Stimulated activated naive CD8-positive, alpha-beta T cell treated with anti-CD3 and anti-CD28 coated beads, Interleukin-15, Interleukin-2, amounts not matched to agents 100 ng/mL and 50 ng/mL, for 24 hours (primary cell): Measurements from ENCODE around the gene C22orf23.
"Not testable (repeated sequence)": the region's sequence is repeated elsewhere in the genome, so short reads cannot be mapped to it uniquely, and the experiment has no call there.

ENCODE experiments used
- H3K27ac Mint-ChIP-seq: one replicate; pipeline ENCODE4 v1.8.0; 2021; ENCODE audit warnings: mild to moderate bottlenecking, mixed read lengths
- H3K27me3 Mint-ChIP-seq: one replicate; pipeline ENCODE4 v1.8.0; 2021; ENCODE audit warnings: mixed read lengths
- H3K36me3 Mint-ChIP-seq: one replicate; pipeline ENCODE4 v1.8.0; 2021; ENCODE audit warnings: low read depth, mixed read lengths
- H3K4me1 Mint-ChIP-seq: one replicate; pipeline ENCODE4 v1.8.0; 2021; ENCODE audit warnings: low read depth, mixed read lengths
- H3K4me3 Mint-ChIP-seq: one replicate; pipeline ENCODE4 v1.8.0; 2021; ENCODE audit warnings: mild to moderate bottlenecking, mixed read lengths
- H3K9me3 Mint-ChIP-seq: one replicate; pipeline ENCODE4 v1.8.0; 2021; ENCODE audit warnings: mixed read lengths

The C22orf23 gene

DNA sequence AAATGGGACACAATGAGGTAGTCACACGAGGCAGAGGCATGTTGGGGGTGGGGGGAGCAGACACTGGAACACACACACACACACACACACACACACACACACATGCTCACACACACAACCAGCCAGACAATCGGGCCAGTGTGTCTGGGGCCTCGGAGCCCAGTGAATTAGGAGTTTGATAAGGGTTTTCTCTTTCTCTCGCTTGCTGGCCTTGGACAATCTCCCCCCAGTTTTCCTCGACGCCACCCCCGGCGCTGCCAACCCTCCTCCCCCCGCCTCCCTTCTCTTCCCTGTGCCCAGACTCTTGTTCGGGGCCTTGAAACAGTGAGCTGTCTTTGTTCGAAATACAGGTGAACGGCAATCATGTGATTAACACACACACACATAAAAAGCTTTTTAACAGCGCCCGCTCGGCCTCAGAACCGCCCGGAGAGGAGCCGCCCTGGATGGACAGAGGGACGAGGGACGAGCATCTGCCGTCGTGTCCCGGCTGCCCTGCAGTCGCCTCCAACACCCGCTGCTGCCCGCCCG is 32.4 kb upstream of the C22orf23 start:
- no peaks in the 10 kb centered on the region for H3K36me3 Mint-ChIP-seq
- no peak overlapping the region for H3K4me3 Mint-ChIP-seq
- no peaks in the 10 kb centered on the region for H3K27me3 Mint-ChIP-seq
- no peak overlapping the region for H3K27ac Mint-ChIP-seq
- H3K4me1 Mint-ChIP-seq: no peaks in the 10 kb centered on the region
- no peaks in the 10 kb centered on the region for H3K9me3 Mint-ChIP-seq

- no peaks in the 10 kb centered on the region for H3K36me3 Mint-ChIP-seq
- no peaks in the 10 kb centered on the region for H3K9me3 Mint-ChIP-seq
- H3K4me1 Mint-ChIP-seq: no peaks in the 10 kb centered on the region
- H3K27me3 Mint-ChIP-seq: no peaks in the 10 kb centered on the region
- H3K4me3 Mint-ChIP-seq: no peak overlapping the region
- no peak overlapping the region for H3K27ac Mint-ChIP-seq
Observed at GRCh38 chr22:37985050-37985585, 31.7 kb upstream of the C22orf23 start.

DNA sequence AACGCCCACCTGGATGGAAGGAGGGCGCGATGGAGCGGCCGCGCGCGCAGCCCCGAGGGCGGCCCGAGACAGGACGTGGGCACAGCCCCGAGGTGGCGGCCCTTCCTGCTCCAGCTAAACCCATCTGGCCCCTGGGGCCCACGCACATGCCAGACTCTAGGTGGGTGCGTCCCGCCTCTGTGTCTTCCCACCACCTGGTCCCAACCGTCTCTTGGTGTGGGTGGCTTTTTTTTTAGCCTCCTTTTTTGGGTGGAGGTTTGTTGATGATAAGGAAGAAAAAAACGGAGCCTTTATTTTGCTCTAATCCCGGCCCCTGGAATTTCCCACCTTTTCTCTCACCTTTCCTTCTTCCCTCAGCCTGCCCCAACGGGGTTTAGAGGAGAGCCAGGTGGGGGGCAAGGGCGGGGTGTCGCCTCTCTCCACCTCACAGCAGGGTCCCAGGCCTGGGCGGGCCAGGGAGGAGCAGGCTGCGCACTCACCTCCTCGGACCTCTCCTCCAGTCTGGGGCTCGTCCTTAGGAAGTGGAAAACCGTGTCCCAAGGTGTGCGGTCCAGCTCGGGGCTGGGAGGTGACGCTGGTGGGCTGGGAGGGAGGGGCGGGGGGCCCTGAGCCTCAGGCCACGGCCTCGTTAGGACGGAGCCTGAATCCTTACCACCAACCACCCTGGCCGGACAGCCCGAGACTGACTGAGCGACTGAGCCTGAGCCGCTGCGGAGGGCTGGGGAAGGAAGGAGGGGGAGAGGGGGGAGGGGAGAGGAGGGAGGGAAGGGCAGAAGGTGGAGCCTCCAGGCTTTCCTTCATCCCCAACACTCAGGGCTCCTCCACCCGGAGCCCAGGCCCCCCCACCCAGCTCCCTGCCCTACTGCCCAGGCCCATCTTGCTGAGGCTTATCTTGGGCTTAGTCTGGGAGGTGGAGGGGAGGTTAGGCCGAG is 30.7 kb upstream of the C22orf23 start, which contains the start of gene SOX10:
SOX10 (minus strand) TSS at position 696 of the 932 bp plus-strand sequence. CDS start 771 bp downstream, outside the sequence.
- Mint-ChIP-seq H3K27ac (no peak within 1 kb of the TSS), H3K4me1 (no peaks in the 10 kb centered on the region), H3K27me3 (no peaks in the 10 kb centered on the region), H3K36me3 (no peaks in the 10 kb centered on the region), H3K9me3 (no peaks in the 10 kb centered on the region), H3K4me3 (no peak within 1 kb of the TSS)

DNA sequence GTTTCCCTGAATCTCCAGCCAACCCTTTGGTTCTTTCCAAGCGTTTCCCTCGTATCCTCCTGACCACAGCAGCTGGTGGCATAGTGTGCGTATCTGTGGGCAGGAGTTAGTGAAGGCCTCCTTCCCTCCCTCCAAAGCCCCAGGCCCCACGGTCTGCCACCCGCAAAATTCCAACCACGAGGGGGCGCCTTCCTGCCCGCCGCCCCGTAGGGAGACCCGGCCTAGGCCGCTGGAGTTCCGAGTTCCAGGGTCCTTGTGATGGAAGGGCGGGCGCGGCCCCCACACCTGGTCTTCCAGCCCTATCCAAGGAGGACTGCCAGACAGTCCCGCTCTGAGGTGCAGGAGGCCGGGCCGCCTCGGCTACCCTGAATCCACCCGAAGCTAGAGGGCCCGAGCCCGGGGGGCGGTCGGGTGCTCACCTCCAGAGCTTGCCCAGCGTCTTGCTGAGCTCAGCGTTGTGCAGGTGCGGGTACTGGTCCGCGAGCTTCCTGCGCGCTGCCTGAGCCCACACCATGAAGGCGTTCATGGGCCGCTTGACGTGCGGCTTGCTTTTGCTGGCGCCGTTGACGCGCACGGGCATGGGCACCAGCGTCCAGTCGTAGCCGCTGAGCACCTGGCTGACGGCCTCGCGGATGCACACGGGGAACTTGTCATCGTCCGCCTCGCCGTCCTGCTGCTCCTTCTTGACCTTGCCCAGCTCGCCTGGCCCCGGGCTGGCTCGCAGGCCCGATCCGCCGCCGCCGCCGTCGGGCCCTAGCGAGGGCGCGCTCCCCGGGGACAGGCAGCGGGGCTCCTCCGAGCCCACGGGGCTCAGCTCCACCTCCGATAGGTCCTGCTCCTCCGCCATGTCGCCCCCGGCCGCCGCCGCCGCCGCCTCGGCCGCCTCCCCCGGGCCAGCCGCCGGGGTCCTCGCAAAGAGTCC is 29.8 kb upstream of the C22orf23 start:
- Mint-ChIP-seq H3K4me1 (no peaks in the 10 kb centered on the region), H3K27me3 (no peaks in the 10 kb centered on the region), H3K4me3 (no peak overlapping the region), H3K36me3 (no peaks in the 10 kb centered on the region), H3K9me3 (no peaks in the 10 kb centered on the region), H3K27ac (no peak overlapping the region)

DNA sequence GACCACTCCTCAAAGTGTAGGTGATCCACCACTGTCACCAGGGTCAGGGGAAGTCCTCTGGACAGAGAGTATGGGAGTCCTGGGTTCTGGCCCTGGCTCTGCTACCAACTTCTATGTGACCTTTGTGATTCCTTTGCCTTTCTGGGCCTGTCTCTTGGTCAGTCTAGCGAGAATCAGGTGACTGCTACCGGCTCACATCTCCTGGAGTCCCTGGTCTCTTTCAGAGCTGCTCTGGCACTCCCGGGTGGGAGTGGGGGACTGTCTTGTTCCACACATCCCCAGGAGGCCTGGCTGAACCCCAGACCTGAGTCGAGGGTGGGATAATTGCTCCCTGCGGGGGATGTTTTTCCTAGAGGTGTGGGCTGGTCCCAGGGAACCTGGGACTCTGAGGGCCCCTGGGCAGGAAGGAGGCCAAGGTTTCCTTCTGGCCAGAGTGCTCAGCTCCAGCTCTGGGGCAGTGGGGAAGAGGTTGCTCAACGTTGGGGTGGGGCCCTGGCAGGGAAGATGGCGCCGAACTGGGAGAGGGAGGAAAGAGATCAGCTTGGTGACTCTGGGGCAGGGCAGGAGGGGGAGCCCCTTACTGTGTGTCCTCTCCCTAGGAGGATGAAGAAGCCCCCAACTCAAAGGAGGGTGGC is 28.9 kb upstream of the C22orf23 start:
- no peak overlapping the region for H3K4me3 Mint-ChIP-seq
- no peaks in the 10 kb centered on the region for H3K9me3 Mint-ChIP-seq
- H3K36me3 Mint-ChIP-seq: no peaks in the 10 kb centered on the region
- no peak overlapping the region for H3K27ac Mint-ChIP-seq
- H3K4me1 Mint-ChIP-seq: no peaks in the 10 kb centered on the region
- no peaks in the 10 kb centered on the region for H3K27me3 Mint-ChIP-seq

- H3K4me3 Mint-ChIP-seq: no peak overlapping the region
Observed at GRCh38 chr22:37981282-37982011, 28.0 kb upstream of the C22orf23 start.

GRCh38 chr22:37979782-37980181 is 26.4 kb upstream of the C22orf23 start:
- Mint-ChIP-seq H3K9me3 (no peaks in the 10 kb centered on the region), H3K27ac (no peak overlapping the region)

More at GRCh38 chr22:37981282-37982011, 28.0 kb upstream of the C22orf23 start:
- no peak overlapping the region for H3K27ac Mint-ChIP-seq
- H3K9me3 Mint-ChIP-seq: no peaks in the 10 kb centered on the region
- no peaks in the 10 kb centered on the region for H3K4me1 Mint-ChIP-seq
- no peaks in the 10 kb centered on the region for H3K27me3 Mint-ChIP-seq
- no peaks in the 10 kb centered on the region for H3K36me3 Mint-ChIP-seq

GRCh38 chr22:37976547-37976946 is 23.1 kb upstream of the C22orf23 start:
- Mint-ChIP-seq H3K27me3 (no peaks in the 10 kb centered on the region), H3K27ac (no peak overlapping the region), H3K9me3 (no peaks in the 10 kb centered on the region), H3K4me1 (no peaks in the 10 kb centered on the region), H3K4me3 (no peak overlapping the region), H3K36me3 (peaks cover 4% of the 10 kb centered on the region)

More at GRCh38 chr22:37979782-37980181, 26.4 kb upstream of the C22orf23 start:
- no peak overlapping the region for H3K4me3 Mint-ChIP-seq
- no peaks in the 10 kb centered on the region for H3K4me1 Mint-ChIP-seq
- no peaks in the 10 kb centered on the region for H3K27me3 Mint-ChIP-seq
- H3K36me3 Mint-ChIP-seq: peaks cover 4% of the 10 kb centered on the region

- H3K9me3 Mint-ChIP-seq, H3K36me3 Mint-ChIP-seq, H3K27me3 Mint-ChIP-seq, H3K27ac Mint-ChIP-seq, H3K4me3 Mint-ChIP-seq, H3K4me1 Mint-ChIP-seq: not testable (repeated sequence)
Observed at GRCh38 chr22:37976022-37976421, 22.6 kb upstream of the C22orf23 start.

DNA sequence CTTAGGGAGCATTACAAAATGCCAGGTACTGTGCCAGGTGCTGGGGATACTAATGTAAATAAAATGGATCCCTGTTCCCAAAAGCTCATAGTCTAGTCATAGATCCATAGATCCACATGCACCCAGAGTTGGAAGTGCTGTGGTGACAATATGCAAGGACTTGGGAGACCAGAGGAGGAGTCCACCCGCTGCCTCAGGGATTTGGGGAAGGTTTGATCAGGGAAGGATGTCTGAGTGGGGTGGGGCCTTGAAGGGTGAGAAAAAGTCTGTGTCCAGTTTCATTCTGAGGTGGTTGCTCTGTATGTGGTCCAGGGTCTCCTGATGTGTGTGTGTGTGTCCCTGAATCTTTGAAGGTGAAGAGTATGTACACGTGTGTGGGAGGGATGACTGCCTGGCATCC is 21.8 kb upstream of the C22orf23 start:
- peaks cover 4% of the 10 kb centered on the region for H3K36me3 Mint-ChIP-seq

DNA sequence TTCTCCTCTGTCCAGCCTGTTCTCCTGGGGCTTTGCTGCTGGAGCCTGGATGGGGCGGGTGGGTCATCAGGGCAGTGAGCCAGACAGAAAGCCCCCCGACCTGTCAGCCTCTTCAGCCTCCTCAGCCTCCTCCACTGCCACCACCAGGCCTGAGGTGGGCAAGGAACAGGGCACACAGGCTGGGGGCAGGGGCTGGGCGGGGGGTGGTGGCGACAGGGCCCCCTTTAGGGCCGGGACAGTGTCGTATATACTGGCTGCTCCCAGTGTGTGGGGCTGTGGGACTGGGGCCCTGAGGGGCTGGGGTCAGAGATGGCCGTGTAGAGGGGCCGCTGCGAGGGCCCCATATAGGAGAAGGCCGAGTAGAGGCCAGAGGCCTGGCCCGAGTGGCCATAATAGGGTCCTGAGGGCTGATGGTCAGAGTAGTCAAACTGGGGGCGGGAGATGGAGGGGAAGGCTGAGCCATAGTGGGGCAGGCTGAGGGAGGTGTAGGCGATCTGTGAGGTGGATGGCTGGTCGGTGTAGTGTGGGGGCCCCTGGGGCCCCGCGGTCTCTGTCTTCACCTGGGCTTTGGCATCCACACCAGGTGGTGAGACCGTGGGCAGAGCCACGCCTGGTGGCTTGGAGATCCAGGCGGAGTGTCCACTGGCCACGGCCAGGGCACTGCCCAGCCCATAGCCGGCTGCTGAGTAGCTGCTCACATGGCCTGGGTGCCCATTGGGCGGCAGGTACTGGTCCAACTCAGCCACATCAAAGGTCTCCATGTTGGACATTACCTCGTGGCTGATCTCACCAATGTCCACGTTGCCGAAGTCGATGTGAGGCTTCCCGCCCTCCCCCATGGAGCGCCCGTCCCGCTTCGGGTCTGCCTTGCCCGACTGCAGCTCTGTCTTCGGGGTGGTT is 20.1 kb upstream of the C22orf23 start:
- Mint-ChIP-seq H3K27me3 (no peaks in the 10 kb centered on the region), H3K27ac (no peak overlapping the region), H3K4me1 (no peaks in the 10 kb centered on the region), H3K4me3 (no peak overlapping the region), H3K36me3 (peaks cover 12% of the 10 kb centered on the region), H3K9me3 (no peaks in the 10 kb centered on the region)

More for the DNA sequence above, 21.8 kb upstream of the C22orf23 start:
- H3K4me3 Mint-ChIP-seq: no peak overlapping the region
- H3K4me1 Mint-ChIP-seq: no peaks in the 10 kb centered on the region
- H3K27me3 Mint-ChIP-seq: no peaks in the 10 kb centered on the region
- H3K9me3 Mint-ChIP-seq: no peaks in the 10 kb centered on the region
- H3K27ac Mint-ChIP-seq: no peak overlapping the region

DNA sequence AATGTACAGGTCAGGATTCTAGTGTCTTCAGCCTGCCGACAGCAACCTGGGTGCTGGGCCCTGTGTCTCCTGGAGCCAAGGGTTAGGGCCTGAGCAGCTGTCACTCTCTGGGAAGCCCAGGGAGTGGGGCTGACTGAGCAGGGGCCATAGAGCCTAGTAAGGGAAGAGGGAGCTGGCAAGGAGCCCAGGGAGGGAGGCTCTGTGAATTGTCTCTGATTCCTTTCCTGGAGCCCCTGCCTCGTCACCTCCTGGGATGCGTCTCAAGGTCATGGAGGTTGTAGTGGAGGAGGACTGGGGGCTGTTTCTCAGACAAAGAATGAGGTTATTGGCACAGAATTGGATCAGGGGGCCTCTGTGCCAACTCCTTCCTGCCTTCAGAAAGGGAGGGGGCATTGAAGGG is 19.1 kb upstream of the C22orf23 start:
- no peaks in the 10 kb centered on the region for H3K4me1 Mint-ChIP-seq
- no peak overlapping the region for H3K4me3 Mint-ChIP-seq
- peaks cover 22% of the 10 kb centered on the region for H3K36me3 Mint-ChIP-seq
- H3K9me3 Mint-ChIP-seq: no peaks in the 10 kb centered on the region
- H3K27ac Mint-ChIP-seq: no peak overlapping the region
- H3K27me3 Mint-ChIP-seq: no peaks in the 10 kb centered on the region
